Neural cell (in vitro differentiated cells): ENCODE results near the gene SECISBP2. TPM values are rescaled to one million over a fixed set of nuclear protein-coding genes. Genes with fewer than 3 reads are reported as not detected.

ENCODE experiments used
- H2AFZ ChIP-seq: fragments of 200-600, 300-800 bp; sonication (generic), shearing (Covaris generic); 2 replicates; pipeline ENCODE4 v1.6.0; 2014; ENCODE audit warnings: low read depth, mild to moderate bottlenecking, antibody characterized with exemption, low read length, moderate library complexity
- H3F3A ChIP-seq: fragments of 200-600 bp; shearing (Covaris generic); 2 replicates; pipeline ENCODE4 v1.6.1; 2016; ENCODE audit warnings: mild to moderate bottlenecking, moderate library complexity, mixed read lengths, antibody characterized with exemption, low read length; ENCODE audit not compliant: insufficient read depth, poor library complexity, severe bottlenecking
- H3K27ac ChIP-seq: fragments of 200-600, 300-800 bp; sonication (generic), shearing (Covaris generic); 2 replicates; pipeline ENCODE4 v1.5.1; 2014; ENCODE audit warnings: mild to moderate bottlenecking, low read length, moderate library complexity
- H3K27me3 ChIP-seq: fragments of 300-800, 200-600 bp; sonication (generic), shearing (Covaris generic); 2 replicates; pipeline ENCODE4 v1.6.0; 2014; ENCODE audit warnings: mild to moderate bottlenecking, low read depth, low read length, moderate library complexity; ENCODE audit not compliant: insufficient read depth
- H3K36me3 ChIP-seq: fragments of 300-800, 200-600 bp; sonication (generic), shearing (Covaris generic); 2 replicates; pipeline ENCODE4 v1.5.1; 2014; ENCODE audit warnings: mild to moderate bottlenecking, antibody characterized with exemption, low read length, moderate library complexity; ENCODE audit not compliant: insufficient read depth
- H3K4me2 ChIP-seq: fragments of 300-800, 200-600 bp; sonication (generic), shearing (Covaris generic); 2 replicates; pipeline ENCODE4 v1.6.0; 2014; ENCODE audit warnings: mild to moderate bottlenecking, low read length
- H3K4me3 ChIP-seq: fragments of 300-800, 200-600 bp; sonication (generic), shearing (Covaris generic); 2 replicates; pipeline ENCODE4 v1.5.1; 2014; ENCODE audit warnings: mild to moderate bottlenecking, low read length, moderate library complexity
- H3K79me2 ChIP-seq: fragments of 200-600 bp; shearing (Covaris generic); replicated peaks from 2 replicates; pipeline ENCODE4 v1.6.0; 2014; ENCODE audit warnings: mild to moderate bottlenecking, low read length, moderate library complexity; ENCODE audit not compliant: insufficient read depth
- H3K9ac ChIP-seq: fragments of 300-800, 200-600 bp; sonication (generic), shearing (Covaris generic); 2 replicates; pipeline ENCODE4 v1.6.1; 2016; ENCODE audit warnings: mild to moderate bottlenecking, low read length, mixed read lengths
- H3K9me2 ChIP-seq: fragments of 200-600 bp; shearing (Covaris generic); 2 replicates; pipeline ENCODE4 v1.6.1; 2016; ENCODE audit warnings: mild to moderate bottlenecking, low read length, mixed read lengths; ENCODE audit not compliant: insufficient read depth
- H3K9me3 ChIP-seq: fragments of 200-600, 300-800 bp; sonication (generic), shearing (Covaris generic); 2 replicates; pipeline ENCODE4 v1.6.1; 2016; ENCODE audit warnings: mild to moderate bottlenecking, mixed run types, low read length, moderate library complexity, mixed read lengths
- H4K20me1 ChIP-seq: fragments of 200-600 bp; shearing (Covaris generic); 2 replicates; pipeline ENCODE4 v1.6.1; 2016; ENCODE audit warnings: mild to moderate bottlenecking, mixed run types; ENCODE audit not compliant: insufficient read depth
- CTCF ChIP-seq: fragments of 450-650 bp; IDR thresholded peaks from 2 replicates; pipeline ENCODE4 v1.5.1; 2014; ENCODE audit warnings: antibody characterized with exemption, mild to moderate bottlenecking, moderate library complexity; ENCODE audit not compliant: poor library complexity, severe bottlenecking
- EP300 ChIP-seq: fragments of 450-650 bp; conservative IDR thresholded peaks from 2 replicates; pipeline ENCODE4 v1.6.1; 2014; ENCODE audit warnings: antibody characterized with exemption, mild to moderate bottlenecking, moderate library complexity; ENCODE audit not compliant: poor library complexity, severe bottlenecking
- EZH2 ChIP-seq: fragments of 200-600, 300-800 bp; shearing (Covaris generic), sonication (generic); IDR thresholded peaks from 2 replicates; pipeline ENCODE4 v1.6.1; 2014; ENCODE audit warnings: antibody characterized with exemption, low read length, borderline replicate concordance, mild to moderate bottlenecking; ENCODE audit not compliant: insufficient read depth, poor library complexity, severe bottlenecking
- MXI1 ChIP-seq: fragments of 450-650 bp; conservative IDR thresholded peaks from 2 replicates; pipeline ENCODE4 v1.6.1; 2014; ENCODE audit warnings: antibody characterized with exemption, mild to moderate bottlenecking; ENCODE audit not compliant: poor library complexity, severe bottlenecking
- POLR2AphosphoS5 ChIP-seq: IDR thresholded peaks from 2 replicates; pipeline ENCODE4 v1.6.1; 2012
- RAD21 ChIP-seq: fragments of 450-650 bp; conservative IDR thresholded peaks from 2 replicates; pipeline ENCODE4 v1.6.1; 2014; ENCODE audit warnings: antibody characterized with exemption, mild to moderate bottlenecking, moderate library complexity
- REST ChIP-seq: IDR thresholded peaks from 2 replicates; pipeline ENCODE4 v1.6.1; 2012; ENCODE audit warnings: borderline replicate concordance
- SMC3 ChIP-seq: fragments of 450-650 bp; conservative IDR thresholded peaks from 2 replicates; pipeline ENCODE4 v1.6.1; 2014; ENCODE audit warnings: antibody characterized with exemption, mild to moderate bottlenecking, moderate library complexity; ENCODE audit not compliant: poor library complexity
- TAF1 ChIP-seq: IDR thresholded peaks from 2 replicates; pipeline ENCODE4 v1.6.1; 2012; ENCODE audit warnings: low read depth
- polyA plus RNA-seq: library from polyadenylated mRNA; depleted of rRNA; stranded (reverse); fragments of >200 nt; gene quantifications from 2 replicates; pipeline ENCODE4 v1.2.3, GENCODE V29; 2014

The SECISBP2 gene
- polyA plus RNA-seq, 1 donor from 2014 or later = 121 TPM

GRCh38 chr9:89367726-89368437 lies 49.6 kb downstream of the SECISBP2 start:
- Histone ChIP-seq H3K27ac (no peak overlapping the region), H3K9me2 (no peaks in the 10 kb centered on the region), H3F3A (no peaks in the 10 kb centered on the region), H3K36me3 (no peaks in the 10 kb centered on the region), H3K4me3 (no peak overlapping the region), H3K79me2 (no peaks in the 10 kb centered on the region), H3K9me3 (no peaks in the 10 kb centered on the region), H3K4me2 (no peak overlapping the region), H2AFZ (no peak overlapping the region), H3K27me3 (no peaks in the 10 kb centered on the region), H4K20me1 (no peaks in the 10 kb centered on the region), H3K9ac (no peak overlapping the region)
- TF ChIP-seq EP300 (no peak), SMC3 (no peak), CTCF (no peak), MXI1 (no peak)

GRCh38 chr9:89368550-89368949 lies 50.2 kb downstream of the SECISBP2 start:
- Histone ChIP-seq H2AFZ (no peak overlapping the region), H3K9me2 (no peaks in the 10 kb centered on the region), H3K27ac (no peak overlapping the region), H4K20me1 (no peaks in the 10 kb centered on the region), H3K79me2 (no peaks in the 10 kb centered on the region), H3F3A (no peaks in the 10 kb centered on the region), H3K9me3 (no peaks in the 10 kb centered on the region), H3K4me2 (no peak overlapping the region), H3K9ac (no peak overlapping the region), H3K4me3 (no peak overlapping the region), H3K27me3 (no peaks in the 10 kb centered on the region), H3K36me3 (no peaks in the 10 kb centered on the region)
- TF ChIP-seq EZH2 = no peak

- H3F3A ChIP-seq = no peaks in the 10 kb centered on the region
Measured at GRCh38 chr9:89368978-89369377, 50.7 kb downstream of the SECISBP2 start.

More at GRCh38 chr9:89368978-89369377, 50.7 kb downstream of the SECISBP2 start:
- Histone ChIP-seq H3K27ac (no peak overlapping the region), H3K27me3 (no peaks in the 10 kb centered on the region), H3K4me2 (no peak overlapping the region), H3K9ac (no peak overlapping the region), H3K4me3 (no peak overlapping the region), H3K9me3 (no peaks in the 10 kb centered on the region), H3K36me3 (no peaks in the 10 kb centered on the region), H3K9me2 (no peaks in the 10 kb centered on the region), H2AFZ (no peak overlapping the region), H3K79me2 (no peaks in the 10 kb centered on the region), H4K20me1 (no peaks in the 10 kb centered on the region)
- TF ChIP-seq REST (no peak), RAD21 (no peak), POLR2AphosphoS5 (no peak), EP300 (no peak), TAF1 (no peak)
